CD4-positive, alpha-beta T cell treated with Interleukin-15 for 1 hour (primary cell): ENCODE results near the gene NGB.

Source experiments
- DNase-seq: peaks from one replicate; pipeline ENCODE4 v3.0.0-alpha.2; 2020

The NGB gene

DNA sequence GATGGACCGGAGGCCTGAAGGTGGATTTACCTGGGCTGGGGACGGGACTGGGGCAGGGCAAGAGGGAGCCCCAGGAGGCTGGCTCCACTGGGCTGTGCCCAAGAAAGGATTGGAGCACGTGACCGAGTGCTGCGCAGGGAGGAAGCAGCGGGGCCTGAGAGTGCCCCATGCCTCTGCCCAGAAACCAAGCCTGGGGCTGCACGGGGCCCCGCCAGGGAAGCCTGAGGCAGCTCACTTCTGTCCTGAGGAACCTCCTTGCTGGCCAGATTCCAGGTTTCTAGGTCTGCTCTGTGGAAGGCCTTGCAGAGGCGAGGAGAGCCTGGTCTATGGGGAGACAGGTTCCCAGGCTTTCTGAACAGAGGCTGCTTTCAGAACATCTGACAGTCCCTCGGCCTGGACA is 10.4 kb downstream of the NGB start:
- DNase-seq: no peak

DNA sequence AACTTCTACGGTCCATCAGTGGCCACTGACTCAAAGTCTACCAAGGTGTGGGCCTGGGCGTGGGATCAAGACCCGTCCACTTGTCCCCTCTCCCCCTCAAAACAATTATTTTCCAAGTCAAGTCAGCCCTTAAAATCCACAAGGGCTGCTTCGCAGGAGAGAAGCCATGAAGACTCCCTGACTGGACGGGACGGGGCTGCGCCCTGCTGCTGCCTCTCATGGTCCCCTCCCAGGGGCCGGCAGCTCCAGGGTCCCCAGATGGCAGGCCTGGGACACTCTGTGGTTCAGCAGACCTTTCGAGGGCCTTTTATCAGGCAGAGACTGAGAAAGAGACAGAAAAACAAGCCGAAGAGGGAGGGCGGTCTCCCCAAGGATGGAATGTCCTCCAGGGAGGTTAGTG is 10.8 kb downstream of the NGB start:
- no peak for DNase-seq

DNA sequence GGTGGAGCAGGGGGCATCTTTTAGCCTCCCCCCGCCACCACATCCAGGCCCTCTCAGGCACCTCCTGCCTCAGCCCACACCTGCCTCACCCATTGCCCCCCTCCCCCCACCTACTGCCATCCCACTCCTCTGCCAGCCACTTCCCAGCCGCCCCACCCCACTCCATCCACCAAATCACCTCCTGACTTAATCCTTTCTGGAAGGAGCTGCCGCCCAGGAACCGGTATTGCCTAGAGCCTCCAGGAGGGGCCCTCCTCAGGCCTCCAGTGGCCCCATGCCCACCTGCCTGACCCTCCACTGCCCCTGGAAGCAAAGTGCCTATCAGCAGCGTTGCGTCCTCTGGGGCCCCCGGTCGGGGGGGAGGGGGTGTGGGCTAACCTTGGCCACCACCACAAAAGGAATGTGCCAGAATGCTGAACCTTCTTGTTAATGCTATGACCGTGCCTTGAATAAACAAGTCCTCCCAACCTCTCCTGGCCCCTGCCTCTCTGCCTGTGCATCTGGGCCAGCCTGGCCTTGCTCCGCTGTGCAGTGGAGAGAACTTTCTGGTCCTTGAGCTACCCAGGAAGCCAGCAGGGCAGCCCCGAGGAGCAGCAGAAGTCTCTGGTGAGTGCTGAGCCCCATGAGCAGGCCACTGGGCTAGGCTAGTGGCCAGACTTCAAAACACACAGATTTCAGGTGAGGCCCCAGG is 11.8 kb downstream of the NGB start:
- DNase-seq: no peak

DNA sequence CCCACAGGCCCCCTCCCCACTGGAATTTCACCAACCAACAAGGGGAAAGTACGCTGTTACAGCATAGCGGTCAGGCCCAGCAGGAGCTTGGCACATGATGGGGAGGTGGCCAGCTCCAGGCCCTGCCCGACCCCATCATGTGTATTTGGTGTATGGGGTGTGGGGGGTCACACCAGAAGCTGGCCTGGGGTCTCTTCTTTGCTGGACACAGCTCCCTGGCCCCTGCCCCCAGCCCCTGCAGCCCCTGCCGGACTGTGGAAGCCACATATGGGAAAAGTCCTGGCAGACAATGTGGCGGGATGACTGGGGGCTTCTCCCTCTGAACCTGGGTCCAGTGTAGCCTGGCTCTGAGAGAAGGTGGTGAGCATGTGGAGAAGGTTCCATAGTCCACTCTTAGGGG is 12.4 kb downstream of the NGB start:
- DNase-seq: no peak

DNA sequence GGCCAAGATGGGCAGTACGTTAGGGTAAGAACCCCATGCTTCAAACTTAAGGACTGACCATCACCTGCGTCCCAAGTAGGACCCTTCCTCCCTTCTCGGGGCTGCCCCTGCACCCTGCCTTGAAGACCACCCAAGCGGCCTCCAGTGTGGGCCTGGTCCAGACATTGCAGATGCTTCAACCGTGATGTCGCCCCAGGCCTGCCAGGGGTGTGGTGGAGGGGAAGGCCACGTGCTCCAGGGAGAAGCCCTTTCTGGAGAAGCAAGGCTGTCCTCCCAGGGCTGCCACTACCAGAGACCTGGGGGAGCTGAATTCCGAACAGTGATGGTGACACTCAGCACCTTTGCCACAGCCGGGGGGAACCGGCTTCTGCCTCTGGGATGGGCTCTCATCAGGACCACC is 13.3 kb downstream of the NGB start:
- no peak for DNase-seq

DNA sequence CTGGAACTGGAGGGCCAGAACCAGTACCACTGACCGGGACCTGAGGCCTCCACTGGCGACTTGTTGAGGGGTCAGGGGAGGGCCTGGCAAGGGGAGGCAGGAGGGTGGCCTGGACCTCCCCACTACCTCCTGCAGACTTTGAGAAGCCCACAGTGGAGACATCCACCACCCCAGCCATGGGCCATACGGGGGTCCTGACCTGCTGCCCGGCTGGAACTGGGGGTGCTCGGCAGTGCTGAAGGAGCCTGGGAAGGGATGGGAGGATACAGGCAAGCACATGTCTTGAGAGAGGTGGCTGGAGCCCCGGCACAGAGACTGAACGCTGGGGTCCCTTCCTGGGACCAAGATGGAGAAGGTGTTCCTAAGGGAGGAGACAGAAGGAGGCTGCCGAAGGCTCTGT is 14.3 kb downstream of the NGB start:
- no peak for DNase-seq

DNA sequence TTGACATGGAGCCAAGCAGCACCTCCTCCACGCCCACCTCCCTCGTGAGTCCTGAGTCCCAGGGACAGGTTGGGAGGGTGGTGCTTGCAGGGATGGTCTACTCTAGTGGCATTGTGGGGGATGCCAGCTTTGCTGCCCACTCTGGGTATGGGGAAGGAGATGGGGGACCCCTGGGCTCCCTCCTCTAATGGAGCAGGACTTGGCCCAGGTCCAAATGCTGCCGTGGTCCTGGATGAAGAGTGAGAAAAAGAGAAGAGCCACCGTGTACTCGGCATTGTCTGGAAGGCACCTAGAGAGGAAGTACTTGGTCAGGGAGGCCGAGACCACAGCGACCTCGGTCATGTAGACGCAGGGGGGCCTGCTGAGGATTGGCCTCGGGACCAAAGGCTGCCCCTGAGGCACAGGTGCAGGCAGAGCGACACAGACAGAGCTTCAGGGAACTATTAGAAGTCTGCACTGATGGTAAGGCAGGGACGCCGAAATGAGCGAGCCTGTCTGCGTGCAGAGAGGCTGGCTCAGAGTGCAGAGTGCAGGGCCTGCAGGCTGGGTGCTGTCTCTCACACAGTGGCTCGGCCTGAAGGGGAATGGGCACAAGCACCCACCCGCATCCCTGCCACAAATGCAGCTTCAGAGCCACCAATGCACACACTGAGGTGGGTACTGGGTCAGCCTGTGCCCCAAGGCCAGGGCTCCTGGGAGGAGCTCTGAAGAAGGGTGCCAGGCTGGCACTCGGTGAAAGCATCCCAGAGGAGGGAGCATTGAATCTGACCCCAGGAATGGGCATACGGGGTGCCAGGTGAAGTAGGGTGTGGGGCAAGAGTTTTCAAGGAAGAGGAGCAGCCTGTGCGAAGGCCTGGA is 17.4 kb downstream of the NGB start:
- no peak for DNase-seq

DNA sequence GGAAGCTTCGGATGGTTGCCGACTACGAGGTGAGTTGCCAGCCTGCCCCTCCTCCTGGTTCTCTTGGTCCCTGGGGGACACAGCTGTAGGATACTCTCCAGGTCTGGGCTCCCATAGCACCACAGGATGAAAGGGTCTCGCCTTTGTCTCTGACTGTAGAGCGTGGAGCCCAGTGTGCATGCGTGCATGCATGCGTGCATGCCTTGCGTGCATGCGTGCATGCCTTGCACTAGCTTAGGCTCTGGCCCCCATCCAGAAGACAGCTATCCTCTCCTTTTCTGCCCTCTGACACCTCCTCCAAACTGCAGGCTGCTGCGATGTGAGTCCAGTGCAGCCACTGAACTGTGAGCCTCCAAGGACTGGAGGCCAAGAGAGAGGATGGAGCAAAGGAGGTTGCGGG is 19.1 kb downstream of the NGB start:
- DNase-seq: no peak

DNA sequence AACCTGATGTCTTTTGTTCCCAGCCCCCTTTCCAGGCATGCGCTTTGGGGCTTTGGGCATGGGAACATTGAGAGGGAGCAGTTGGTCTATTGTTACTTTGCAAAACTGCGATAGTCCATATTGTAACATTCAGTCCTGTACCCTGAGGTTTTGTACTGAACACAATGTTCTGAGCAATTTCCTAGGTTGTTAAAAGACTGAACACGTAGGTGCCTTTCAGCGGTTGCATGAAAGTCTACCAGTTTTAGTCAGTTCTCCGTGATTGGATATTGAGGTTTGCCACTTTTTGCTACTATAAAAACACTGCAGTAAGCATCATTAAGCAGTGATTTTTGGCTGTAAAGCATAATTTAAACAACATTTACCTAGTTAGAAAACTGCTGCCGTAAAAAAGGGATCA is 20.1 kb downstream of the NGB start:
- DNase-seq: no peak

DNA sequence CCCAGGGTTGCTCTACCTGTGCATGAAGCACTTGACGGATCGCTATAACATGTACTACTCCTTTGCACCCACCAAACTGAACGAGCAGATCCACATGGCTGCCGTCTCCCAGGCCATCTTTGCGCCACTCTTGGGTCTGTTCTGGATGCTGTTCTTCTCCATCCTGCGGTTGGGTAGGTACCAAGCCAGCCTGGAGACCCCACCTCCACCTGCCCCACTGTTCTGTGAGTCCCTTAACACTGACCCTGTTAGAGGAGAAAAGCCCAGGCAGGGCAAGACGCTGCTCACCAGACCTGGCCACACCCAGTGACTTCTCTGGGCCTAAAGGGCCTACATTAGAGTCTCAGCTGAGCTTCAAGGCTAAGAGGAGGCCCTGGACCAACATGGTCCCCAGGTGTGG is 21.7 kb downstream of the NGB start:
- DNase-seq: no peak

DNA sequence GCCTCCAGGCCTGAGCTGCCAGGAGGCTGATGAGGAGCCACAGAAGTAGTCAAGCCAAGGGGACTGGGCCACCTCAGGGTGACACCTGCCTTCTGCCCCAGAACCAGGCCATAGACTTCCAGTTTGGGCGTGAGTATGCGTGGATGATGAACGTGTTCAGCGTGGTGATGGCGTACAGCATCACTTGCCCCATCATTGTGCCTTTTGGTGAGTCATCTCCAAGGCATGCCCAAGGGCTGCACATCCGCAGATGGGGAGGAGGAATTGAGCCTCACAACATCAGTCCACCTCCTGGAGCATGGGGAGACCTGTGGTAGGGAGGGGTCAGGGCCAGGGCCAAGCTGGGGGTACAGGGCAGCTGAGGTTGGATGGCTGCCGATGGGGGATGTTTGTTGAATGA is 22.3 kb downstream of the NGB start:
- no peak for DNase-seq

DNA sequence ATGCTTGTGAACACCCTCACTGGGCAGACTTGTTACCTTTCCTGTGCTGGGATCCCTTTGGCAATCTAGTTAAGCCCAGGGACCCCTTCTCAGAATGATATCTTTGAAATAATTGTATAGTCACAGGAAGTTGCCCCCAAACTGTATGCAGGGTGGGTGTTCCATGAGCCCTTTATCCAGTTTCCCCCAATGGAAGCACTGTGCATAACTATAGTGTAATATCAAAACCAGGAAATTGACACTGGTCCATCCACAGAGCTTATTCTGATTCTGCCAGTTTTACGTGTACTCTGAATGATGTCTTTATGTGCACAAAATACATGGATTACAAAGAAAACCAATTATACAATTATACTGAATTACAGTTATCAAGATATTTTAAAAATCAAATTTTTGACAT is 24.2 kb downstream of the NGB start:
- no peak for DNase-seq

DNA sequence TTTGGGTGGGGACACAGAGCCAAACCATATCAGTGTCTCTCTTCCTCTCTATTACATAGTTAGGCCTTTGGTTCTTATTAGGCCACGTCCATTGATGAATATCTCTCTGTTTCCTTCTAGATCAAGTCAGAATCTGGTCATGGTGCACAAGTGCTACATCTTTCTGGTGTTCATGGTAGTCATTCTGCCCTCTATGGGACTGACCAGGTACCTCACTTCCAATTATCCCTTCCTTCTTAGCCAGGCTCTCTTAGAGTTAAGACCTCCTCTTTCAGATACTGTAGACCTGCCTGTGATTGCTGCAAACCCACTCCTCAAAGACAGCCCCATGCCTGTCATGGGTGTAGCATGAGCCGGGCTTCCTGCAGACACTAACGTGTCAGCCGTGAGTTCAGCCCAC is 25.2 kb downstream of the NGB start:
- no peak for DNase-seq

DNA sequence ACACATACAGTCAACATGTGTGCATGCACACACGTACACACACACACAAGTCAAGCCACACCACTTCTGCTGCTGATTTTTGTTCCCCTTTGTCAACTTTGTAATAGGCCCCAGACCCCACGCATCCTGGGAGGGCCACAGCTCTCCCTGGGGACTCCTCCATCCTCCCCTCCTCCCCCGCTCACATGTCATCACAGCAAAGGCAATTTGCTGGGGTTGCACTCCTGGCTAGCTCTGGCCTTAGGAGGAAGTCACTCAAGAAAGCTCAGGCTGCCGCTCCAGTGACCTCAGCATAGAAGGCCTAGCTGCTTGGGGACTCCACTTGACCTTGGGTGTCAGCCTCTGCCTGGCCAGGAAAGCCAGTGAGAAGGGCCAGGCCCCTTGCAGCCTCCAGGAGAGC is 27.2 kb downstream of the NGB start:
- peak; percentile 61 for DNase-seq

DNA sequence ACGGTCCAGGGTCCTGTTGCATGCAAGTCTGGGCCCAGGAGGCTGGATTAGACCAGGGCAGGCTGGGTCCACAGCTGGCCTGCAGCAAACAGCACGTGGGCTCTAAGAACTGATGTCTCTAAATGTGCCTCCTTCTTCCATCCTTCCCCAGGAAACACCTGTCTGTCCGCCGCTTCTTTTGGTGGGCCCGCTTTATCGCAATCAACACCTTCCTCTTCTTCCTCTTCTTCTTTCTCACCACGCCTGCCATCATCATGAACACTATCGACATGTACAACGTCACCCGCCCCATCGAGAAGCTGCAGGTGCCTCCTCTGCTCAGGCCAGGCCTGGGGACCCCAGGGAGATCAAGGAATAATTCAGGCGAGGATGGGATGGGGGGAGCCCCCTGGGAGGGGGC is 28.3 kb downstream of the NGB start:
- DNase-seq: no peak

DNA sequence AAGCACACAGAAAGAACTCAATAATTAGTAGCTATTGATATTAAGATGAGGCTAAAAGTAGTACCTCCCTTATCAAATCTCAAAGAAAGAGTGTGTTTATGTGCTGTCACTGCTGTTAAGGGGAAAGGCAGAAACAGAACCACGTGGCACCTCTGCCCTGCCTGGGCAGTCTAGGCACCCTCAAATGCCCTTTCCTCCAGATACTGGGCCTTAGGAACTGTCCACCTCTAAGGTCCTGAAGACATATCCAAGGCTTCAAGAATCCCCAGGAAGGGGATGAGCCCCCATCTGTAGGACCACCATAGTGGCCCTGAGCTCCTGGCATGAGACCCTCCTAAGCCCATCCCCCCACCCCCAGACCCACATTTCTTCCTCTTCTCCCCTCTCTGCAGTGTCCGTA is 29.1 kb downstream of the NGB start:
- DNase-seq: no peak

DNA sequence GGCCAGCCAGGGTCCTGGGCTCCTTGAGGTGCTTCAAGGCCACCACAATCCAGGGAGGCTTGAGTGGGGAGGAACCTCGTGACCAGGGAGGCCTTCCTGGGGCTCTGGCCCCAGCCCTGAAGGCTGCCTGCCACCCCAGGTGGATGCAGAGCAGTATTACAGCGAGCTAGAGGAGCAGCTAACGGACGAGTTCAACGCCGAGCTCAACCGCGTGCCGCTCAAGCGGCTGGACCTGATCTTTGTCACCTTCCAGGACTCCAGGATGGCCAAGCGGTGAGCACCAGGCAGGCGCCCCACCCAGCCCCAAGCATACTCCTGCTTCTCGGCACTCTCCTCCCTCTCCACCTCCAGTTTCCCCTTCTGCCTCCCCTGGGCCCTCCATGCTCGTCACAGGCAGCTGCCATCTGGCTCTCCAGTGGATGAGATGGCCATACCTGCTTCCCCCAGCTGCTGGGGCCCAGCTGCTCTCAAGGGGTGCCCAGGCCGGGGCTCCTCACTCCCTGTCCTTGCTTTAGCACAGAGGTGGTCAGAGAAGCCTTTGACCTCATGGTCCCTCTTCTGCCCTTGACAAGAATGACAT is 30.6 kb downstream of the NGB start:
- no peak for DNase-seq

DNA sequence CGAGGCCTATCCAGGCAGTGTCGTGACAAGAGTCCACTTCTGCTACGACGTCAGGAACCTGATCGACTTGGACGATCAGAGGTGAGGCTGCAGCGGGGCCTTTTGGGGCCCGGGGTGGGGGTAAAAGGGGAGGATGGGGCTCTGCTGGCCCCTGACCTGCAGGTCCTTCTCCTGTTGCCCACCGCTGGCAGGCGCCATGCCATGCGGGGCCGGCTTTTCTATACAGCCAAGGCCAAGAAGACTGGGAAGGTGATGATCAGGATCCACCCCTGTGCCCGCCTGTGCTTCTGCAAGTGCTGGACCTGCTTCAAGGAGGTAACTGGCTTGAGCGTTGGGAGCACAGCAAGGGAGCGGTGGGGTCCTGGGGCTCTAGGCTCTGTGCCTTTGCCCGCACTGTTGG is 31.6 kb downstream of the NGB start:
- DNase-seq: no peak

DNA sequence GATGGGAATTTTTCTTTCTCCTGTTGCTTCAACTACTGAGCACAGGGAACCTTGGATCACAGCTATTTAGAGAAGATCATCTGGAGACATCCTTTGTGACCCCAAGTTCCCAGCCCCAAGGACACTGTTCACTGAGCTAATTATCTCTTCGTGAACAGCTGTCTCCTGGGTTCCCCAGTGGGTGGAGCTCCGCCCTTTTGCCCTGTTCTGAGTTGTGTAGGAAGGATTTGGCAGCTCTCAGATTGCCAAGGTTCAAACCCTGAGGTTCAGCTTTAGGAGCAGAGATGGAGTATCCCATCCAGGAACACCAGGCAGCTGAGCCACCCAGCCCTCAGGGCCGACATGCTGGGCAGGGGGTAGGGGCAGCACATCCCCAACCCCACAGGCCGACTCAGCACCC is 32.0 kb downstream of the NGB start:
- no peak for DNase-seq

DNA sequence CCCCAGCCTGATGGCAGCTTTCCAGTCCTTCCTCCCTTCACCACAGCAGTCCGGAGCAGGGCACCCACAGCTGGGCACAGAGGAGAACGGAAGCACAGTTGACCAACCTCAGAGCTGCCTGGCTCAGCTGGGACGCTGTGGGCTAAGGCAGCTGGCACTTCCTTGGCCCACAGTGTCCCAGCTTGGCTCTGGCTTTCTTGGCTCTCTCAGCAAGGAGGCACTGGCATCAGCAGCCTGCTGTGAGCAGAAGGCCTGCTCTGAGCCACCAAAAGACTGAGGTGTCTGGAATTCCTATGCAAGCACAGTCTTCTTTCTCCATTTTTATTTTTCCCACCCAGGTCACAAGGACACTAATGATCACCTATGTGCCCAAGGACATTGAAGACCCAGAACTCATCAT is 32.6 kb downstream of the NGB start:
- no peak for DNase-seq

DNA sequence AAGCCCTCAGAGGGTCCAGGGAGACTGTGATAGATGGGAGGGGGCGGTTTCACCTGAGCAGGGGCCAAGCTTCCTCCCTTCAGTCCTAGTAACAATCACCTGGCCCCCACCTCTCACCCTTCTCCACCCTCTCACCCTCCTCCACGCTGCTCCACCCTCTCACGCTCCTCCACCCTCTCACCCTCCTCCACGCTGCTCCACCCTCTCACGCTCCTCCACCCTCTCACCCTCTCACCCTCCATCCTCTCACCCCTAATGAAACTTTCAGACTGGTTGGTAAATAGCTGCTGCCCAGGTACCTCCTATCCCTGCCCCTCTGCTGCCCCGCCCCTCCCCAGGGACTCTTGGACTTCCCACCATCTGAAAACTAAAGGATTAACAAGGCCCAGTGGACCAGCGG is 34.2 kb downstream of the NGB start:
- DNase-seq: no peak

DNA sequence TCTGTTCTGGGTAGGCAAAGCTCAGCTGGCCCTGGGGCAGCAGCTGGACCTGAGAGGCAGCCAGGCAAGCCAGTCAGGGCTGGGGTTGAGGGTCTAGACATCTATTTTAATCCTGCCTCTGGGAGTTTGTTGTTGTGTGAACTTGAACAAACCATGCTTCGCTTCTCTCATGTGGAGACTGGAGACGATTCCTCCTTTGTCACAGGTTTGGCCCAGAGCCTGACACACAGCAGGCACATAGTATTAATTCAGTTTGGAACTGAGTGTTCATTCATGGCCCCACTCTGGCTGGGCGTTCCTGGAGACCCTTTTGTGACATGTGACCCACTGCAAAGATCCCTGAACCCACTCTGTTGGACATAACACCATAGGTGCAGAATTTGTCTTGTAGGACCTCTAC is 39.3 kb downstream of the NGB start:
- DNase-seq: no peak

DNA sequence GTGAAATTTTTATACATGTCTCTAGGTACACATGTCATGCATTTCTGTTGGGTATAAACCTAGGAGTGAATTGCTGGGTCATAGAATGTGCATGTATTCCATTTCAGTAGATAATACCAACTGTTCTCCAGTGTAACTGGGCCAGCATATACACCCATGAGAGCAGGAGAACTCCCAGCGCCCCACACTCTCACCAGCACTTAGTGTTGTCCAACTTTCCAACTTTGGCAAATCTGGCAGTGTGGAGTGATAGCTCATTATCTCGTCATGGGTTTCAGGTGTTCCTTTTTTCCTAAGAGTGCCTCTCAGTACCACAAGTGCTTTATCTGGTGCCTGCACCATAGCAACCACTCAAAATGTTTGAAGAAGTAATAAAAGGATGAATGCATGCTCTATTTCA is 40.1 kb downstream of the NGB start:
- no peak for DNase-seq

DNA sequence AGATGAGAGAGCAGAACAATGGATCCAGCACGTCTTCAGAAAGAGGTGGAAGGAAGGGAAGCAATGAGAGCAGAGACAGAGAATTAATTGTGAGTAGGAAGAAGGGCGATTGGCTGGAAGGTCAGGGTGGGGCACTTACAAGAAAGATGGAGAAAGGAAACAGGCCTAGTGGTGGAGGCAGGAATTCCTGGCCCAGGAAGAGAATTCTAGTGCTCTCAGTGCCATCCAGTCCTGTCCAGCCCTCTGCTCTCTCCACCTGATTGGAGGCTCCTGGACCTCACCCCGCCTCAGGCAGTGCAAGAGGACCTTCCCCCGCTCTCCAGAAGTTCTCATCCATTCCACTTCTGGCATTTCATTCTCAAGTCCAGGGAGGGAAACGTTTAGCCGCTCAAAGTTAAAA is 43.0 kb downstream of the NGB start:
- DNase-seq: no peak
